OCI-LY3 (cell line): ENCODE measurements around the gene SORCS3.

Source experiments
- EZH2phosphoT487 ChIP-seq: fragments of 200-600 bp; shearing (Covaris generic); IDR thresholded peaks from 2 replicates; pipeline ENCODE4 v1.6.1; 2018; ENCODE audit warnings: antibody characterized with exemption, mixed run types, low read depth
- TF ChIP-seq, protein P1 (sequence below): fragments of 200-600, 300-600 bp; sonication (generic); IDR thresholded peaks from 2 replicates; pipeline ENCODE4 v1.5.1; 2014; ENCODE audit warnings: antibody characterized with exemption, low read length, low read depth

DNA sequence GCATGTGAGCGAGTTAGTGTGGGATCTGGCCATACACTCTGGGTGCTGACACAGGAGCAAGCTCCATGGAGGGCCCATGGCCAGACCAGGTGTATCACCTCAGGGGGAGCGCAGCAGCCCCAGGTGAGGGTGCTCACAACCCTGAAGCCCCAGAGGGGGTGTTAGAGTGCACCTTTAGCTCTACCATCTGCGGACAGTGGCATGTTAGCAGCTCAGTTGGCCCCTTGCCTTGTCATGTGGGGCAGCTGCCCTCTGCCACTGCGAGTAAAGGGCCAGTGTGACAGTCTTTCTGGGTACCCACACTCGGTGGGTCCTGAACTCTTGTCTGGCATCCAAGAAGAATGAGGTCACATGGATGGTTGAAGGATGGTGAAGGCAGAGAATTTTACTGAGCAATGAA lies 600.2 kb downstream of the SORCS3 start:
- TF ChIP-seq, protein P1, sequence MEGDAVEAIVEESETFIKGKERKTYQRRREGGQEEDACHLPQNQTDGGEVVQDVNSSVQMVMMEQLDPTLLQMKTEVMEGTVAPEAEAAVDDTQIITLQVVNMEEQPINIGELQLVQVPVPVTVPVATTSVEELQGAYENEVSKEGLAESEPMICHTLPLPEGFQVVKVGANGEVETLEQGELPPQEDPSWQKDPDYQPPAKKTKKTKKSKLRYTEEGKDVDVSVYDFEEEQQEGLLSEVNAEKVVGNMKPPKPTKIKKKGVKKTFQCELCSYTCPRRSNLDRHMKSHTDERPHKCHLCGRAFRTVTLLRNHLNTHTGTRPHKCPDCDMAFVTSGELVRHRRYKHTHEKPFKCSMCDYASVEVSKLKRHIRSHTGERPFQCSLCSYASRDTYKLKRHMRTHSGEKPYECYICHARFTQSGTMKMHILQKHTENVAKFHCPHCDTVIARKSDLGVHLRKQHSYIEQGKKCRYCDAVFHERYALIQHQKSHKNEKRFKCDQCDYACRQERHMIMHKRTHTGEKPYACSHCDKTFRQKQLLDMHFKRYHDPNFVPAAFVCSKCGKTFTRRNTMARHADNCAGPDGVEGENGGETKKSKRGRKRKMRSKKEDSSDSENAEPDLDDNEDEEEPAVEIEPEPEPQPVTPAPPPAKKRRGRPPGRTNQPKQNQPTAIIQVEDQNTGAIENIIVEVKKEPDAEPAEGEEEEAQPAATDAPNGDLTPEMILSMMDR = no peak
- no peak for TF ChIP-seq EZH2phosphoT487
